Neuron (in vitro differentiated cells): ENCODE measurements around the gene FCGR1A.
"Not testable (repeated sequence)": the region's sequence is repeated elsewhere in the genome, so short reads cannot be mapped to it uniquely, and the experiment has no call there.

Source experiments
- H2AFZ ChIP-seq: one replicate; pipeline ENCODE4 v1.6.1; 2013; ENCODE audit warnings: low read depth, mild to moderate bottlenecking, inconsistent platforms, low read length, moderate library complexity
- H3K27me3 ChIP-seq: one replicate; pipeline ENCODE4 v1.6.1; 2013; ENCODE audit warnings: low read length; ENCODE audit not compliant: insufficient read depth
- H3K36me3 ChIP-seq: one replicate; pipeline ENCODE4 v1.6.1; 2013; ENCODE audit warnings: low read length; ENCODE audit not compliant: insufficient read depth
- H3K4me1 ChIP-seq: one replicate; pipeline ENCODE4 v1.6.1; 2013; ENCODE audit warnings: low read length; ENCODE audit not compliant: insufficient read depth
- H3K4me3 ChIP-seq: 2 replicates; pipeline ENCODE4 v1.5.1; 2013; ENCODE audit warnings: mild to moderate bottlenecking, low read length, moderate library complexity
- H3K9me3 ChIP-seq: one replicate; pipeline ENCODE4 v1.6.1; 2013; ENCODE audit warnings: low read length

The FCGR1A gene

GRCh38 chr1:149762294-149762693 is 20.2 kb upstream of the FCGR1A start:
- H3K36me3 ChIP-seq, H2AFZ ChIP-seq, H3K4me3 ChIP-seq, H3K27me3 ChIP-seq, H3K9me3 ChIP-seq, H3K4me1 ChIP-seq: not testable (repeated sequence)

- not testable (repeated sequence) for H3K9me3 ChIP-seq, H3K27me3 ChIP-seq, H2AFZ ChIP-seq, H3K36me3 ChIP-seq, H3K4me3 ChIP-seq, H3K4me1 ChIP-seq
Observed at GRCh38 chr1:149764087-149764800, 18.2 kb upstream of the FCGR1A start.

GRCh38 chr1:149766241-149766640 is 16.3 kb upstream of the FCGR1A start:
- not testable (repeated sequence) for H3K36me3 ChIP-seq, H3K4me3 ChIP-seq, H3K27me3 ChIP-seq, H3K9me3 ChIP-seq, H3K4me1 ChIP-seq, H2AFZ ChIP-seq

- not testable (repeated sequence) for H3K9me3 ChIP-seq, H3K36me3 ChIP-seq, H3K27me3 ChIP-seq, H3K4me1 ChIP-seq, H2AFZ ChIP-seq, H3K4me3 ChIP-seq
Observed at GRCh38 chr1:149769216-149769615, 13.3 kb upstream of the FCGR1A start.

GRCh38 chr1:149770661-149771060 is 11.8 kb upstream of the FCGR1A start:
- H2AFZ ChIP-seq, result not testable (repeated sequence)

GRCh38 chr1:149771653-149772425 is 10.7 kb upstream of the FCGR1A start:
- H3K27me3 ChIP-seq, H3K36me3 ChIP-seq, H3K9me3 ChIP-seq, H3K4me3 ChIP-seq, H2AFZ ChIP-seq, H3K4me1 ChIP-seq: not testable (repeated sequence)

More at GRCh38 chr1:149770661-149771060, 11.8 kb upstream of the FCGR1A start:
- H3K9me3 ChIP-seq, H3K36me3 ChIP-seq, H3K4me3 ChIP-seq, H3K4me1 ChIP-seq, H3K27me3 ChIP-seq: not testable (repeated sequence)

GRCh38 chr1:149775510-149776147 is 6.9 kb upstream of the FCGR1A start:
- H3K27me3 ChIP-seq, H3K9me3 ChIP-seq, H3K36me3 ChIP-seq: not testable (repeated sequence)

GRCh38 chr1:149777084-149777483 is 5.4 kb upstream of the FCGR1A start:
- H3K9me3 ChIP-seq, H3K36me3 ChIP-seq, H3K4me3 ChIP-seq, H2AFZ ChIP-seq, H3K4me1 ChIP-seq, H3K27me3 ChIP-seq: not testable (repeated sequence)

More at GRCh38 chr1:149775510-149776147, 6.9 kb upstream of the FCGR1A start:
- not testable (repeated sequence) for H3K4me3 ChIP-seq, H3K4me1 ChIP-seq, H2AFZ ChIP-seq

GRCh38 chr1:149778313-149778712 is 4.2 kb upstream of the FCGR1A start:
- H2AFZ ChIP-seq, H3K4me1 ChIP-seq, H3K4me3 ChIP-seq, H3K9me3 ChIP-seq, H3K27me3 ChIP-seq, H3K36me3 ChIP-seq: not testable (repeated sequence)

- not testable (repeated sequence) for H3K4me3 ChIP-seq, H3K36me3 ChIP-seq, H3K4me1 ChIP-seq, H3K27me3 ChIP-seq, H2AFZ ChIP-seq, H3K9me3 ChIP-seq
Observed at GRCh38 chr1:149781413-149781984, 995 bp upstream of the FCGR1A start.

- H3K36me3 ChIP-seq, H3K9me3 ChIP-seq, H2AFZ ChIP-seq, H3K4me3 ChIP-seq, H3K27me3 ChIP-seq, H3K4me1 ChIP-seq: not testable (repeated sequence)
Observed at GRCh38 chr1:149783289-149783688, 795 bp downstream of the FCGR1A start.

- H3K4me1 ChIP-seq, H2AFZ ChIP-seq, H3K4me3 ChIP-seq, H3K27me3 ChIP-seq, H3K9me3 ChIP-seq, H3K36me3 ChIP-seq: not testable (repeated sequence)
Observed at GRCh38 chr1:149783868-149784267, 1.4 kb downstream of the FCGR1A start.

GRCh38 chr1:149787688-149788451 is 5.4 kb downstream of the FCGR1A start:
- not testable (repeated sequence) for H3K27me3 ChIP-seq

More at GRCh38 chr1:149787688-149788451, 5.4 kb downstream of the FCGR1A start:
- not testable (repeated sequence) for H3K9me3 ChIP-seq, H3K4me3 ChIP-seq, H2AFZ ChIP-seq, H3K36me3 ChIP-seq, H3K4me1 ChIP-seq
